GM12874 (cell line): Measurements from ENCODE around the gene ABCA4.

Source experiments
- TF ChIP-seq, protein P1 (sequence below): IDR thresholded peaks from 2 replicates; pipeline ENCODE4 v1.5.1; 2011; ENCODE audit warnings: low read depth, mild to moderate bottlenecking, control low read depth, low read length, moderate library complexity; ENCODE audit not compliant: insufficient read depth

Gene ABCA4

GRCh38 chr1:93967306-93967705 is 153.6 kb downstream of the ABCA4 start:
- TF ChIP-seq, protein P1, sequence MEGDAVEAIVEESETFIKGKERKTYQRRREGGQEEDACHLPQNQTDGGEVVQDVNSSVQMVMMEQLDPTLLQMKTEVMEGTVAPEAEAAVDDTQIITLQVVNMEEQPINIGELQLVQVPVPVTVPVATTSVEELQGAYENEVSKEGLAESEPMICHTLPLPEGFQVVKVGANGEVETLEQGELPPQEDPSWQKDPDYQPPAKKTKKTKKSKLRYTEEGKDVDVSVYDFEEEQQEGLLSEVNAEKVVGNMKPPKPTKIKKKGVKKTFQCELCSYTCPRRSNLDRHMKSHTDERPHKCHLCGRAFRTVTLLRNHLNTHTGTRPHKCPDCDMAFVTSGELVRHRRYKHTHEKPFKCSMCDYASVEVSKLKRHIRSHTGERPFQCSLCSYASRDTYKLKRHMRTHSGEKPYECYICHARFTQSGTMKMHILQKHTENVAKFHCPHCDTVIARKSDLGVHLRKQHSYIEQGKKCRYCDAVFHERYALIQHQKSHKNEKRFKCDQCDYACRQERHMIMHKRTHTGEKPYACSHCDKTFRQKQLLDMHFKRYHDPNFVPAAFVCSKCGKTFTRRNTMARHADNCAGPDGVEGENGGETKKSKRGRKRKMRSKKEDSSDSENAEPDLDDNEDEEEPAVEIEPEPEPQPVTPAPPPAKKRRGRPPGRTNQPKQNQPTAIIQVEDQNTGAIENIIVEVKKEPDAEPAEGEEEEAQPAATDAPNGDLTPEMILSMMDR = no peak

DNA sequence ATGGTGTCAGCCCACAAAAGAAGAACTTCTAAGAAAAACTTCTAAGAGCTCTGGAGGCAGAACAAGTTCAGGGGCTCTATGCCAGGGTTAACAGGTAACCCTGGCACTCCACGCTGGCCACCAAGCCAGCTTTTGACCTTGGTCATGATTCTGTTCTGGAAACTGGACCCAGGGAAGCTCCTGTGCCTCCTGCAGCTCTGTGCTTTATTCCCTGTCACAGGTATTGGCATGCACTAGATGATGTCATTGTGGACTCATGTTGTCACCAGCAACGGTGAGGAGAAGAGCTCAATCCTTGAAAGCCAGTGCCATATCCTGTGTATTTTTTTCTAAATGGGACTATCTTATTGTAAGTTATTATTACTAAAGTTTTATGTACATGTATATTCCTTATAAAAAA is 155.1 kb downstream of the ABCA4 start:
- TF ChIP-seq, protein P1 = no peak

DNA sequence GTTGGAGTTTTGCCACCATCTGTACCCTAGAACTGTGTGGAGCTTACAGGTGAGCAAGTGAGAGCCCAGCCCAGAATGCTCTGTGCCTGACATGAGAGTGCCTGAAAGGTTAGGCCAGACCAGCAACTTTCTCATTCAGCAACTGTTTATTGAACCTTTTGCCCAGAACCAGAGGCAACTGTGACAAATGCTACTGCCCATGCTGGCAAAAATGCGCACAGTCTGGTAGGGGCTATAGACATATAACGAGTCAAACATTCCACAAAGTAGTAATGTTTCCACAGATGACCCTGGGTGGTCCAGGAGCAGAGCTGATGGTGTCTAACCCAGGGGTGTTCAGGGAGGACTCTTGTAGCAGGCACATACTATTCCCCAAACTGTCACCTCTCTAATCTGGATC is 155.7 kb downstream of the ABCA4 start:
- TF ChIP-seq, protein P1 = no peak

DNA sequence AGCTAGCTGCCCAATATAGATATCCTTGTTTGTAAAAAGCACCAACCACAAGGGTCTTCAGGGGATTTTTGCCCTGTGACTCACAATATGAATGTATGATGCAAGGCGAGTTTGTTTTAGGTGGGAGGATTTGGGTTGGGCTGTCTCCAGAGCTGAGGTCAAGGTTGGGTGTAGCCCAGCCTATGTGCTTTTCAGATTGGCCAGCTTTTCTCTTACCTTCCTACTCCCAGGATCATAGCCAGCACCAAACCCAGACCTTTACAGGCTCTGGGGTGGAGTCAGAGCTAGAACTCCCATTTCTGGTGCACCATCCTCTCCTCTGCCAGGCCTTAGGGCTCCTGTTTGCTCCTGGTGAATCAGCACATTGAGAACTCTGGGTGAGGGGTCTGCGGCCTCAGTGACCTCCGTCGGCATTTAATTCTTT is 156.2 kb downstream of the ABCA4 start:
- TF ChIP-seq, protein P1 = no peak

- TF ChIP-seq, protein P1 = no peak
Measured at GRCh38 chr1:93964096-93964776, 156.7 kb downstream of the ABCA4 start.

DNA sequence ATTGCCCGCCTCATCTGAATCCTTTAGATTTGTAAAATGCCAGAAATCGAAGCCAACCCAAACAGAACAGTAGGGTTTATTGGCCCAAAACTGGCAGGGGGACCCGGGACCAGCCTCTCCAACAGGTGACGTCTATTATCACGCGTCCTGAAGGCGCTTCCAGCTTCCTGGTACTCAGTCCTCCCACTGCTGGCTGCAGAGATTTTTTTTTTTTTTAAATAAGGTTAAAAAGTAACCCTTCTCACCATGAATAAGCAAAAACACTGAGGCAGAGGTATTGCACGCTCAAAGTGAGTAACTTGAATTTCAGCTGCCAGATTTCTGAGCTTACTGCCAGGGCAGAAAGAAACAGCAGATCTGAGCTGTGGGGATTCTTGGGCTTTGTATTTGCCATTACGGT is 157.4 kb downstream of the ABCA4 start:
- TF ChIP-seq, protein P1 = no peak

- TF ChIP-seq, protein P1 = no peak
Measured at GRCh38 chr1:93961906-93962305, 159.0 kb downstream of the ABCA4 start.
